ENCODE results near the gene GALK2. TPM values are rescaled to one million over a fixed set of nuclear protein-coding genes. Genes with fewer than 3 reads are reported as not detected.

The GALK2 gene
- 10 to 100 TPM; 24.5 to 26.0 TPM for total RNA-seq

DNA sequence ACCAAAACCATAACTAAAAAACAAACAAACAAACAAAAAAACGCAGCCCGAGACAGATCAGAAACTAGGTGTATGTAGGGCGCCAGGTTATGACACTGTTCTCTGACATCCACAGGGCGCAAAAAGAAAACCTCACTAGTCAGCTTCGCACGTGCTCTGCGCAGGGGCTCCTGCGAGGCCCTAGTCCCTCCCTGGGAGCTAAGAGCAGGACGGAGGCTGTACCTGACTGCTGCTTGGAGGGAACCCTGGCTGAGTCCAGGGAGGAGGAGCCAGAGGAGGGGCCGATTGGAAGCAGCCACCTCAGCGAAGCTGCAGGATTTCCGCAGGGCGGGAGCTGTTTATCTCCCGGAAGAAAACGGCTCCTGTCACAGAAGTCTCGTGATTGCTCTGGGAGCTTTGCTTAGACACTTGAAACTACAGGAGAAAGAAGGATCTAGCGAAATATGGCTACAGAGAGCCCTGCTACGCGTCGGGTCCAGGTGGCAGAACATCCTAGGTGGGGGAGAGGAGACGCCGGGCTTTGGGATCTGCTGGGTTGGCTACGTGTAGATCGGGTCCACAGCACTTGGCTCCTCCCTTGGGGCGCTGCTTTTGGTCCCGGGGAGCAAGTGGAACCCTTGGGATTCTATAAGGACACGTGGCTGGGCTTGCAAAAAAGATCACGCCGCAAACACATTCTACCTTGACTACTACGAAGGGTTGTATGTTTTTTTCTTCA lies at the start of gene GALK2:
Gene GALK2, plus strand, starts transcription at position 368 of the 718 bp plus-strand sequence. Its CDS starts 76 bp downstream, at position 444.
- Histone ChIP-seq H3K4me3 (peak within 1 kb of the TSS; percentile 69 to 77), H3K27ac (peak within 1 kb of the TSS; percentile 86 to 87), H3K9me3 (no peaks in the 10 kb centered on the region), H3K27me3 (no peaks in the 10 kb centered on the region), H3K36me3 (no peaks in the 10 kb centered on the region), H3K4me1 (peaks cover 0 to 14% of the 10 kb centered on the region in 2 donors)
- peak; percentile 81 for DNase-seq (ENCODE audit: low spot score)
- TF ChIP-seq, protein P1, sequence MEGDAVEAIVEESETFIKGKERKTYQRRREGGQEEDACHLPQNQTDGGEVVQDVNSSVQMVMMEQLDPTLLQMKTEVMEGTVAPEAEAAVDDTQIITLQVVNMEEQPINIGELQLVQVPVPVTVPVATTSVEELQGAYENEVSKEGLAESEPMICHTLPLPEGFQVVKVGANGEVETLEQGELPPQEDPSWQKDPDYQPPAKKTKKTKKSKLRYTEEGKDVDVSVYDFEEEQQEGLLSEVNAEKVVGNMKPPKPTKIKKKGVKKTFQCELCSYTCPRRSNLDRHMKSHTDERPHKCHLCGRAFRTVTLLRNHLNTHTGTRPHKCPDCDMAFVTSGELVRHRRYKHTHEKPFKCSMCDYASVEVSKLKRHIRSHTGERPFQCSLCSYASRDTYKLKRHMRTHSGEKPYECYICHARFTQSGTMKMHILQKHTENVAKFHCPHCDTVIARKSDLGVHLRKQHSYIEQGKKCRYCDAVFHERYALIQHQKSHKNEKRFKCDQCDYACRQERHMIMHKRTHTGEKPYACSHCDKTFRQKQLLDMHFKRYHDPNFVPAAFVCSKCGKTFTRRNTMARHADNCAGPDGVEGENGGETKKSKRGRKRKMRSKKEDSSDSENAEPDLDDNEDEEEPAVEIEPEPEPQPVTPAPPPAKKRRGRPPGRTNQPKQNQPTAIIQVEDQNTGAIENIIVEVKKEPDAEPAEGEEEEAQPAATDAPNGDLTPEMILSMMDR (IDR thresholded peaks at IDR 0.05): no peak

- no peak for DNase-seq (ENCODE audit: low spot score)
- H3K4me1 ChIP-seq: no peaks in the 10 kb centered on the region
Measured at GRCh38 chr15:49120832-49121231, 49.2 kb upstream of the GALK2 start.

DNA sequence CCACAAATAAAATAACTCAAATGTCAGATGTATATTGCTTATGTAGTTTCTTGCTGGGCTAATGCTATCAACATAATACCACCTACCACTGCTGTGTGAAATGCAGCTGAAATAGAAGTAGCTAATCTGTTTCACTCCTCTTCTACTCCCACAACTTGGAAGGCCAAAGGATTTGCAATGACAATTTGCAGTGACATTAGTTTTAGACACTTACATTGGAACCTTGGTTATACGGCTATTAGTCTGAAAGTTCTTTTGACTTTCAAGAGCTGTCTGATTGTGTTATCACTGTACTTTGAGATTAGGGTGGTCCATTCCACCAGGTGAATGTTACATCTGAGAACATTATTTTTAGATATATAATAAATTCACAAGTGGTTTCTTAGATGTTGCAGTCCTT lies 48.1 kb upstream of the GALK2 start:
- Histone ChIP-seq H3K36me3 (peaks cover 1% of the 10 kb centered on the region), H3K27me3 (no peaks in the 10 kb centered on the region), H3K9me3 (no peaks in the 10 kb centered on the region), H3K4me1 (no peaks in the 10 kb centered on the region), H3K4me3 (no peak overlapping the region), H3K27ac (no peak overlapping the region)
- no peak for DNase-seq (ENCODE audit: low spot score)
- TF ChIP-seq, protein P1 (IDR thresholded peaks at IDR 0.05): no peak

More at GRCh38 chr15:49120832-49121231, 49.2 kb upstream of the GALK2 start:
- Histone ChIP-seq H3K27me3 (no peaks in the 10 kb centered on the region), H3K9me3 (no peaks in the 10 kb centered on the region), H3K4me3 (no peak overlapping the region), H3K27ac (no peak overlapping the region), H3K36me3 (no peaks in the 10 kb centered on the region)
- TF ChIP-seq, protein P1 (IDR thresholded peaks at IDR 0.05): no peak

DNA sequence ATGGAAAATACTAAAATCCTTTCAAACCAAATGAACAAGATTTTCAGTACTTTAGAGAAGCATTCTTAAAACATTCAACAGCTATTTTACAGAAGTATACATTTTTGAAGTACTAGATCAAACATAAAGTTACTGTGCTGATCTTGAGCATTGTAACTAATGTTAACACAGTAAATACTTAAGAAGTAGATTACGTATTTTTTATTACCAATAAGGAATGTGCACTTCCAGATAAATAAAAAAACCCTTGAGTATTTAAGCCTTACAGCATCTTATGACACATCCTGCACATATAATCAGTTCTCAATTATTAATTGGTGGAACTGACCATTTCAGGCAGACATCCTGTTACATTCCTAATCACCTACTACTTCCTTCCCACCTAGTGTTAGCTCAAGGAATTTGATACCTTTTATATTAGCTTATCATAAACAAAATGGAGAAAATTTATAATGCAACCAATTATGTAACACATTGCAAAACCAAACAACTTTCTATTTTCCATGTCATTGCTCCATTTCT lies 47.4 kb upstream of the GALK2 start:
- no peak overlapping the region for H3K27ac ChIP-seq
- H3K4me1 ChIP-seq: no peaks in the 10 kb centered on the region
- DNase-seq (ENCODE audit: low spot score): no peak
- no peak overlapping the region for H3K4me3 ChIP-seq
- TF ChIP-seq, protein P1 (IDR thresholded peaks at IDR 0.05): no peak
- peaks cover 8% of the 10 kb centered on the region for H3K36me3 ChIP-seq
- no peaks in the 10 kb centered on the region for H3K9me3 ChIP-seq
- H3K27me3 ChIP-seq: no peaks in the 10 kb centered on the region

DNA sequence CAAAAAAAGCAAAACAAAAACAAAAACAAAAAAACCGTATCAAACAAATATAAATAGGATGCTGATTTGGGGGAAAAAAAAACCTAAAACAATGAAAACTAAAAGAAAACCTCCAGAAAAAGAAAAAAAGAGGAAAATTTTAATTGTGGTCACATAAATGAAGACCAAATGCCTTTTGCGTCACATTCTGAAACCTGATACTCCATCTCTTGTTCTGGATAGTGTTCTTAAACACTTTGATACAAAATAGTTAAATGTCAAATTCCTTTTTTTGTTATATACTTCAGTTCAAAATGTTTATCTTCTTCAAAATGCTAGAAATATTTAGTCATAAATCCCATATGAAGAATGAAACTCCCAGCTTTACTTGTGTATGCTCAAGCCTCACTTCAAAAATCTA lies 45.7 kb upstream of the GALK2 start:
- no peak overlapping the region for H3K4me3 ChIP-seq
- DNase-seq (ENCODE audit: low spot score): no peak
- no peaks in the 10 kb centered on the region for H3K4me1 ChIP-seq
- no peak overlapping the region for H3K27ac ChIP-seq
- H3K36me3 ChIP-seq: peaks cover 26% of the 10 kb centered on the region
- no peaks in the 10 kb centered on the region for H3K9me3 ChIP-seq
- H3K27me3 ChIP-seq: no peaks in the 10 kb centered on the region
- TF ChIP-seq, protein P1 (IDR thresholded peaks at IDR 0.05): no peak
